ENCODE data around the gene INPPL1.

INPPL1 gene

DNA sequence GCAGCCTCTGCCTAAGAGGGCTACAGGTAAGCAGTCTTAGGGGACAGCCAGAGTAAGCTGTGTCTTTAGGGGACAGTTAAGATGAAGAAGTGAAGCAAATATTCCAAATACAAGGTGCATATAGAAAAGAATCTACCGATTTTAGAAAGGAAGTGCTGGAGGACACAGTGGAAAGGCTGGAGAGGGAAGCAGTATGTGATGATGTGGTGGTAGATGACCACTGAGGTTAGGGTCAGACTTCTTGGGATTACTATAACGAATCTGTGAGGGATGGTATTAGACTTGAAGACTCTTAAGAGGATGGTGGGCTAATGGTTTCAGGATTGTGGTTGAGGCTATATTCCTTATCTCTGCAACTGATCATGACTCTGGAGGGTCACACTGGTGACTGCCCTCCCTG is 59.4 kb downstream of the INPPL1 start:
- DNase-seq (ENCODE audit: low read depth): no peak
- TF ChIP-seq, protein P1, sequence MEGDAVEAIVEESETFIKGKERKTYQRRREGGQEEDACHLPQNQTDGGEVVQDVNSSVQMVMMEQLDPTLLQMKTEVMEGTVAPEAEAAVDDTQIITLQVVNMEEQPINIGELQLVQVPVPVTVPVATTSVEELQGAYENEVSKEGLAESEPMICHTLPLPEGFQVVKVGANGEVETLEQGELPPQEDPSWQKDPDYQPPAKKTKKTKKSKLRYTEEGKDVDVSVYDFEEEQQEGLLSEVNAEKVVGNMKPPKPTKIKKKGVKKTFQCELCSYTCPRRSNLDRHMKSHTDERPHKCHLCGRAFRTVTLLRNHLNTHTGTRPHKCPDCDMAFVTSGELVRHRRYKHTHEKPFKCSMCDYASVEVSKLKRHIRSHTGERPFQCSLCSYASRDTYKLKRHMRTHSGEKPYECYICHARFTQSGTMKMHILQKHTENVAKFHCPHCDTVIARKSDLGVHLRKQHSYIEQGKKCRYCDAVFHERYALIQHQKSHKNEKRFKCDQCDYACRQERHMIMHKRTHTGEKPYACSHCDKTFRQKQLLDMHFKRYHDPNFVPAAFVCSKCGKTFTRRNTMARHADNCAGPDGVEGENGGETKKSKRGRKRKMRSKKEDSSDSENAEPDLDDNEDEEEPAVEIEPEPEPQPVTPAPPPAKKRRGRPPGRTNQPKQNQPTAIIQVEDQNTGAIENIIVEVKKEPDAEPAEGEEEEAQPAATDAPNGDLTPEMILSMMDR (IDR thresholded peaks at IDR 0.05; ENCODE audit: control insufficient read depth, insufficient read depth, low read depth, low read length, missing control alignments): no peak
- no peak overlapping the region for H3K4me3 ChIP-seq (ENCODE audit: control insufficient read depth, low read depth, low read length)

DNA sequence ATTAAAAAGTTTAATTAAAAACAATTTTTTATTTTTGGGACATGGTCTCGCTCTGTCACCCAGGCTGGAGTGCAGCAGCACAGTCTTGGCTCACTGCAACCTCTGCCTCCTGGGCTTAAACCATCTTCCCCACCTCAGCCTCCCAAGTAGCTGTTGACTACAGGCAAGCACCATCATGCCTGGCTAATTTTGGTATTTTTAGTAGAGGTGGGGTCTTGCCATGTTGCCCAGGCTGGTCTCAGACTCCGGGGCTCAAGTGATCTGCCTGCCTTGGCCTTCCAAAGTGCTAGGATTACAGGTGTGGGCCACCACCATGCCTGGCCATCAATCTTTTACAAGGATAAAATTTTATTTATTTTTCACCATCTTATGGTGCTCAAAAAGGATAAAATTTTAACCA is 62.7 kb downstream of the INPPL1 start:
- DNase-seq (ENCODE audit: low read depth): no peak
- no peak overlapping the region for H3K4me3 ChIP-seq (ENCODE audit: control insufficient read depth, low read depth, low read length)
- TF ChIP-seq, protein P1 (IDR thresholded peaks at IDR 0.05; ENCODE audit: control insufficient read depth, insufficient read depth, low read depth, low read length, missing control alignments): no peak
